SK-N-SH (cell line): ENCODE results near the gene HHEX. TPM values are rescaled to one million over a fixed set of nuclear protein-coding genes. Genes with fewer than 3 reads are reported as not detected.

Experiments
- CTCF ChIA-PET: fragments of 300-600, 350-600 bp; formaldehyde crosslinking; extraction: SDS; loops from one replicate; lab custom pipeline; 2021; lab: Yijun Ruan, JAX
- POLR2A ChIA-PET: fragments of 350-600 bp; sonication (Branson Sonifier 250); formaldehyde crosslinking; extraction: SDS; loops from one replicate; lab custom pipeline; 2020; ENCODE audit warnings: antibody characterized with exemption, inconsistent platforms; lab: Yijun Ruan, JAX
- DNase-seq: peaks from one replicate; pipeline ENCODE4 v3.0.0; 2012
- H2AFZ ChIP-seq: fragments of 200-600 bp; sonication (generic); 2 replicates; pipeline ENCODE4 v1.8.1; 2016; ENCODE audit warnings: antibody characterized with exemption, mild to moderate bottlenecking, low read depth
- H3F3A ChIP-seq: fragments of 200-600 bp; sonication (generic); replicated peaks from 2 replicates; pipeline ENCODE3; 2016; ENCODE audit warnings: antibody characterized with exemption, mild to moderate bottlenecking; ENCODE audit not compliant: insufficient read depth
- H3K27ac ChIP-seq, 2 experiments: fragments of 200-500 bp in 1 of 2; fragments of 200-600 bp in 1 of 2; sonication (Bioruptor generic) in 1 of 2; sonication (generic), shearing (Covaris generic) in 1 of 2; 2 replicates each; pipeline versions ENCODE4 v1.5.1 to v1.6.1; 2014 to 2016; ENCODE audit warnings: low read depth in 2 of 2, inconsistent platforms in 1 of 2, low read length in 1 of 2, mild to moderate bottlenecking in 1 of 2, mixed read lengths in 1 of 2
- H3K27me3 ChIP-seq: fragments of 200-600 bp; sonication (generic), shearing (Covaris generic); 2 replicates; pipeline ENCODE4 v1.6.1; 2016; ENCODE audit warnings: mixed run types; ENCODE audit not compliant: insufficient read depth
- H3K36me3 ChIP-seq, 2 experiments: fragments of 200-500 bp in 1 of 2; fragments of 200-600 bp in 1 of 2; sonication (Bioruptor generic) in 1 of 2; sonication (generic) in 1 of 2; replicated peaks in 1 of 2; 2 replicates each; pipeline versions ENCODE3 to v1.5.1; 2014 to 2016; ENCODE audit warnings: low read length in 1 of 2, mild to moderate bottlenecking in 1 of 2; ENCODE audit not compliant: insufficient read depth in 2 of 2, control insufficient read depth in 1 of 2
- H3K4me1 ChIP-seq, 2 experiments: fragments of 200-500 bp in 1 of 2; fragments of 200-600 bp in 1 of 2; sonication (Bioruptor generic) in 1 of 2; sonication (generic), shearing (Covaris generic) in 1 of 2; 2 replicates each; pipeline versions ENCODE4 v1.5.1 to v1.6.1; 2014 to 2016; ENCODE audit warnings: low read depth in 1 of 2, low read length in 1 of 2, mixed run types in 1 of 2; ENCODE audit not compliant: insufficient read depth in 2 of 2, control insufficient read depth in 1 of 2
- H3K4me2 ChIP-seq: fragments of 200-600 bp; sonication (generic), shearing (Covaris generic); 2 replicates; pipeline ENCODE4 v1.6.1; 2017; ENCODE audit warnings: mixed run types
- H3K4me3 ChIP-seq, 2 experiments: fragments of 200-500 bp in 1 of 2; fragments of 200-600 bp in 1 of 2; sonication (Bioruptor generic) in 1 of 2; sonication (generic), shearing (Covaris generic) in 1 of 2; 2 replicates each; pipeline versions ENCODE4 v1.5.1 to v1.8.1; 2014 to 2016; ENCODE audit warnings: low read depth in 2 of 2, inconsistent platforms in 1 of 2, low read length in 1 of 2, mild to moderate bottlenecking in 1 of 2, mixed read lengths in 1 of 2, moderate library complexity in 1 of 2
- H3K79me2 ChIP-seq: fragments of 200-600 bp; sonication (generic); 2 replicates; pipeline ENCODE4 v1.8.1; 2017; ENCODE audit warnings: mild to moderate bottlenecking; ENCODE audit not compliant: insufficient read depth
- H3K9ac ChIP-seq: fragments of 200-600 bp; sonication (generic); 2 replicates; pipeline ENCODE4 v1.6.1; 2017; ENCODE audit warnings: mixed run types
- H3K9me2 ChIP-seq: fragments of 200-600 bp; sonication (generic); 2 replicates; pipeline ENCODE4 v1.6.1; 2017; ENCODE audit warnings: mixed run types
- H3K9me3 ChIP-seq: fragments of 200-600 bp; sonication (generic); 2 replicates; pipeline ENCODE4 v1.6.1; 2017; ENCODE audit warnings: mixed run types, mild to moderate bottlenecking, moderate library complexity
- H4K20me1 ChIP-seq: fragments of 200-600 bp; sonication (generic); 2 replicates; pipeline ENCODE4 v1.6.1; 2017; ENCODE audit warnings: mild to moderate bottlenecking, mixed run types; ENCODE audit not compliant: insufficient read depth
- EZH2phosphoT487 ChIP-seq: fragments of 200-600 bp; sonication (generic); IDR thresholded peaks from 2 replicates; pipeline ENCODE4 v1.6.1; 2017; ENCODE audit warnings: low read depth, mixed run types, mild to moderate bottlenecking, antibody characterized with exemption, moderate library complexity, borderline replicate concordance
- FOXM1 ChIP-seq: IDR thresholded peaks from 2 replicates; pipeline ENCODE4 v1.4.0; 2012; ENCODE audit warnings: low read depth, mild to moderate bottlenecking
- IRF3 ChIP-seq: fragments of 150-350 bp; IDR thresholded peaks from 2 replicates; pipeline ENCODE4 v1.6.1; 2016; ENCODE audit warnings: mild to moderate bottlenecking, low read depth, low read length
- NRF1 ChIP-seq: IDR thresholded peaks from 2 replicates; pipeline ENCODE4 v1.6.1; 2012; ENCODE audit warnings: low read depth, mild to moderate bottlenecking, low read length
- POLR2AphosphoS5 ChIP-seq: IDR thresholded peaks from 2 replicates; pipeline ENCODE4 v1.6.1; 2012; ENCODE audit warnings: low read depth, low read length
- RCOR1 ChIP-seq: fragments of 150-350 bp; IDR thresholded peaks from 2 replicates; pipeline ENCODE4 v1.6.1; 2017; ENCODE audit warnings: antibody characterized with exemption, low read length
- RFX5 ChIP-seq: IDR thresholded peaks from 2 replicates; pipeline ENCODE4 v1.6.1; 2012; ENCODE audit warnings: mild to moderate bottlenecking, improper control_type of control experiment, low read length
- RXRA ChIP-seq: IDR thresholded peaks from 2 replicates; pipeline ENCODE4 v1.4.0; 2012; ENCODE audit warnings: low read depth, mild to moderate bottlenecking, borderline replicate concordance
- SIN3A ChIP-seq: IDR thresholded peaks from 2 replicates; pipeline ENCODE4 v1.6.1; 2012; ENCODE audit warnings: low read depth, mild to moderate bottlenecking, low read length, moderate library complexity, borderline replicate concordance
- SMC3 ChIP-seq: IDR thresholded peaks from 2 replicates; pipeline ENCODE4 v1.6.1; 2012; ENCODE audit warnings: low read depth, low read length, improper control_type of control experiment
- TAF1 ChIP-seq: IDR thresholded peaks from 2 replicates; pipeline ENCODE4 v1.6.1; 2012; ENCODE audit warnings: low read depth, mild to moderate bottlenecking, low read length, moderate library complexity, borderline replicate concordance
- USF2 ChIP-seq: fragments of 150-350 bp; IDR thresholded peaks from 2 replicates; pipeline ENCODE4 v1.6.1; 2017; ENCODE audit warnings: antibody characterized with exemption, low read length, low read depth, borderline replicate concordance
- ZBTB33 ChIP-seq: IDR thresholded peaks from 2 replicates; pipeline ENCODE4 v1.4.0; 2012; ENCODE audit warnings: low read depth, borderline replicate concordance
- WGBS: methylation state at CpG from one replicate; pipeline ENCODE4 v1.1.6; 2017; ENCODE audit warnings: low lambda C conversion rate; 5-methylcytosine and 5-hydroxymethylcytosine counted together
- polyA plus RNA-seq, 3 experiments: library from polyadenylated mRNA; depleted of rRNA; stranded (reverse); fragments of >200 nt; gene quantifications; 2 replicates each; pipeline ENCODE4 v1.2.3, GENCODE V29; 2012
- TF ChIP-seq, protein P1 (sequence below): IDR thresholded peaks from 2 replicates; pipeline ENCODE4 v1.4.0; 2012; ENCODE audit warnings: low read depth, borderline replicate concordance

Gene HHEX
- polyA plus RNA-seq, 1 of the 3 experiments (the other 2 are of a cell fraction) = 1.1 TPM

- Histone ChIP-seq H3K9me3 (no peaks in the 10 kb centered on the region), H3K27ac (no peak overlapping the region), H3K9ac (no peak overlapping the region), H3K36me3 (peaks cover 26 to 29% of the 10 kb centered on the region in 2 experiments), H3K79me2 (no peaks in the 10 kb centered on the region; the same call in 1 of the 2 replicates), H3F3A (peaks cover 20% of the 10 kb centered on the region), H3K4me2 (no peak overlapping the region), H3K27me3 (no peaks in the 10 kb centered on the region), H4K20me1 (no peaks in the 10 kb centered on the region), H3K4me3 (no peak overlapping the region), H2AFZ (no peak overlapping the region), H3K4me1 (no peaks in the 10 kb centered on the region), H3K9me2 (no peaks in the 10 kb centered on the region)
- TF ChIP-seq IRF3 (no peak), POLR2AphosphoS5 (no peak), ZBTB33 (no peak), RCOR1 (no peak)
- ChIA-PET POLR2A (no interaction called here), CTCF (interaction anchor here (0.5 to 1.6 kb wide), 3 partner anchors 9 to 148 kb away, joined by 3 to 7 read pairs (median 4); no protein-coding TSS in a partner anchor)
- DNase-seq = no peak
- 100% methylated on average over 1 of the region's 1 CpG for WGBS
These were observed 34.3 kb upstream of the HHEX start for GRCh38 chr10:92655426-92655825.

DNA sequence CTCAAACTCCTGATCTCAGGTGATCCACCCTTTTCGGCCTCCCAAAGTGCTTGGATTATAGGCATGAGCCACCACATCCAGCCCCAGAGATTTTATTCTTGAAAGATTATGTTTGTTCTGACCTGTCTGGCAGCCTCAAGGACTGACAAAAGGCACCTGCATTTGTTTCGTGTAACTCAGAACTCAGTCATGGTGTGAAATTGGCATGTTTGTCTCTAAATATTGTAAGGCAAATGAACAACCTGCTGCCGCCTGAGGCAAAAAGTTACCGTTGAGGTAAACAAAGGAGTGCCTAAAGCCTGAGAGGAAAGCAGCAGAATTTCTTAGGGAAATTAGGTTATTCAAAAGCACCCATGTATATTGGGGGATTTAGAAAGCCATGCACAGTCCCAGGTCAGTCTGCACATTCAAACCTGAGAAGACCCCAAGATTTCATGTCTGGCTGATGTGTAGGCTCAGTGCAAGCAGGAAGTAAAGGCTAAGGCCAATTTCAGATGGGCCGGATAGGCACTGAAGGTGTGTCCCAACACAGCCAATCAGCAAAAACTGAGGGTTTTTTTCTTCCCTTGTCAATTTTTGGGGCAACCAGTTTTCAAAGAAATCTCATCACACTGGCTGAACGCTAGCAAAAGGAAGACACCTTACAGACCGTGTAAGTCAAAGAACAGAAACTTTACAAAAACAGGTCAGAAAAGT, 33.3 kb upstream of the HHEX start:
- Histone ChIP-seq H2AFZ (no peak overlapping the region), H3K4me3 (no peak overlapping the region), H3F3A (peaks cover 20% of the 10 kb centered on the region), H3K9ac (no peak overlapping the region), H3K9me3 (no peaks in the 10 kb centered on the region), H3K27ac (no peak overlapping the region), H3K4me2 (no peak overlapping the region), H3K9me2 (no peaks in the 10 kb centered on the region), H3K79me2 (no peaks in the 10 kb centered on the region), H4K20me1 (no peaks in the 10 kb centered on the region), H3K36me3 (peaks cover 23 to 24% of the 10 kb centered on the region in 2 experiments), H3K4me1 (no peaks in the 10 kb centered on the region), H3K27me3 (no peaks in the 10 kb centered on the region)
- ChIA-PET POLR2A (no interaction called here), CTCF (interaction anchor here (1.4 kb wide), 1 partner anchor 11 kb away, joined by 3 read pairs; no protein-coding TSS in a partner anchor)
- WGBS = 88% methylated on average over 7 of the region's 7 CpGs
- no peak for DNase-seq
- TF ChIP-seq TAF1 = no peak
- no peak for TF ChIP-seq NRF1
- no peak for TF ChIP-seq USF2
- no peak for TF ChIP-seq RFX5
- TF ChIP-seq ZBTB33 = no peak
- TF ChIP-seq SMC3 = no peak
- TF ChIP-seq EZH2phosphoT487 = no peak
- no peak for TF ChIP-seq FOXM1
- TF ChIP-seq, protein P1, sequence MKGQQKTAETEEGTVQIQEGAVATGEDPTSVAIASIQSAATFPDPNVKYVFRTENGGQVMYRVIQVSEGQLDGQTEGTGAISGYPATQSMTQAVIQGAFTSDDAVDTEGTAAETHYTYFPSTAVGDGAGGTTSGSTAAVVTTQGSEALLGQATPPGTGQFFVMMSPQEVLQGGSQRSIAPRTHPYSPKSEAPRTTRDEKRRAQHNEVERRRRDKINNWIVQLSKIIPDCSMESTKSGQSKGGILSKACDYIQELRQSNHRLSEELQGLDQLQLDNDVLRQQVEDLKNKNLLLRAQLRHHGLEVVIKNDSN = no peak
- TF ChIP-seq RXRA = no peak
- TF ChIP-seq SIN3A = no peak
- TF ChIP-seq, all 33 proteins: peak for 0
